ENCODE data around the gene PARP16.

GRCh38 chr15:65212097-65212496, 74.6 kb downstream of the PARP16 start:
- TF ChIP-seq CTCF (IDR thresholded peaks at IDR 0.05) (no peak), POLR2A (IDR thresholded peaks at IDR 0.05) (no peak), POLR2AphosphoS5 (IDR thresholded peaks at IDR 0.05; ENCODE audit: insufficient read depth in 1 of 2, low read depth in 1 of 2) (no peak)

Data from vagina (tissue), 2 donors.